Measurements from ENCODE around the gene RBFOX1. TPM values are rescaled to one million over a fixed set of nuclear protein-coding genes. Genes with fewer than 3 reads are reported as not detected.

RBFOX1 gene
- total RNA-seq, 1 donor from 2014 or later, result 0.69 TPM

GRCh38 chr16:7318686-7319085 is 14.0 kb upstream of the RBFOX1 start:
- H3K27me3 Mint-ChIP-seq (ENCODE audit: unreplicated experiment), result peaks cover 1% of the 10 kb centered on the region
- H3K9me3 Mint-ChIP-seq (ENCODE audit: unreplicated experiment), result peaks cover 16% of the 10 kb centered on the region
- no peak for DNase-seq (ENCODE audit: low spot score)
- no peak overlapping the region for H3K27ac Mint-ChIP-seq (ENCODE audit: unreplicated experiment)
- H3K4me1 Mint-ChIP-seq (ENCODE audit: unreplicated experiment), result no peaks in the 10 kb centered on the region
- H3K36me3 Mint-ChIP-seq (ENCODE audit: low read depth, unreplicated experiment), result peaks cover 3% of the 10 kb centered on the region
- TF ChIP-seq CTCF (IDR thresholded peaks at IDR 0.05; ENCODE audit: unreplicated experiment), result no peak
- no peak overlapping the region for H3K4me3 Mint-ChIP-seq (ENCODE audit: unreplicated experiment)

- Mint-ChIP-seq H3K36me3 (ENCODE audit: low read depth, unreplicated experiment) (peaks cover 4% of the 10 kb centered on the region), H3K27me3 (ENCODE audit: unreplicated experiment) (peaks cover 1% of the 10 kb centered on the region), H3K4me3 (ENCODE audit: unreplicated experiment) (no peak overlapping the region), H3K27ac (ENCODE audit: unreplicated experiment) (no peak overlapping the region), H3K9me3 (ENCODE audit: unreplicated experiment) (peaks cover 18% of the 10 kb centered on the region), H3K4me1 (ENCODE audit: unreplicated experiment) (no peaks in the 10 kb centered on the region)
- no peak for TF ChIP-seq CTCF (IDR thresholded peaks at IDR 0.05; ENCODE audit: unreplicated experiment)
- no peak for DNase-seq (ENCODE audit: low spot score)
Measured at GRCh38 chr16:7319514-7319913, 13.1 kb upstream of the RBFOX1 start.

GRCh38 chr16:7321661-7322060 is 11.0 kb upstream of the RBFOX1 start:
- Mint-ChIP-seq H3K4me3 (ENCODE audit: unreplicated experiment) (no peak overlapping the region), H3K27ac (ENCODE audit: unreplicated experiment) (no peak overlapping the region), H3K36me3 (ENCODE audit: low read depth, unreplicated experiment) (peaks cover 4% of the 10 kb centered on the region), H3K4me1 (ENCODE audit: unreplicated experiment) (no peaks in the 10 kb centered on the region), H3K9me3 (ENCODE audit: unreplicated experiment) (peaks cover 26% of the 10 kb centered on the region), H3K27me3 (ENCODE audit: unreplicated experiment) (peaks cover 5% of the 10 kb centered on the region)
- no peak for TF ChIP-seq CTCF (IDR thresholded peaks at IDR 0.05; ENCODE audit: unreplicated experiment)
- DNase-seq (ENCODE audit: low spot score), result no peak

- no peaks in the 10 kb centered on the region for H3K4me1 Mint-ChIP-seq (ENCODE audit: unreplicated experiment)
- no peak for TF ChIP-seq CTCF (IDR thresholded peaks at IDR 0.05; ENCODE audit: unreplicated experiment)
Measured at GRCh38 chr16:7324321-7324720, 8.3 kb upstream of the RBFOX1 start.

GRCh38 chr16:7325834-7326233 is 6.8 kb upstream of the RBFOX1 start:
- Mint-ChIP-seq H3K36me3 (ENCODE audit: low read depth, unreplicated experiment) (peaks cover 4% of the 10 kb centered on the region), H3K27me3 (ENCODE audit: unreplicated experiment) (peaks cover 5% of the 10 kb centered on the region), H3K4me3 (ENCODE audit: unreplicated experiment) (no peak overlapping the region), H3K27ac (ENCODE audit: unreplicated experiment) (no peak overlapping the region), H3K9me3 (ENCODE audit: unreplicated experiment) (peaks cover 21% of the 10 kb centered on the region), H3K4me1 (ENCODE audit: unreplicated experiment) (no peaks in the 10 kb centered on the region)
- no peak for TF ChIP-seq CTCF (IDR thresholded peaks at IDR 0.05; ENCODE audit: unreplicated experiment)
- no peak for DNase-seq (ENCODE audit: low spot score)

More at GRCh38 chr16:7324321-7324720, 8.3 kb upstream of the RBFOX1 start:
- Mint-ChIP-seq H3K27me3 (ENCODE audit: unreplicated experiment) (peaks cover 5% of the 10 kb centered on the region), H3K27ac (ENCODE audit: unreplicated experiment) (no peak overlapping the region), H3K9me3 (ENCODE audit: unreplicated experiment) (peaks cover 21% of the 10 kb centered on the region), H3K4me3 (ENCODE audit: unreplicated experiment) (no peak overlapping the region), H3K36me3 (ENCODE audit: low read depth, unreplicated experiment) (peaks cover 4% of the 10 kb centered on the region)
- DNase-seq (ENCODE audit: low spot score), result no peak

Data from endothelial cell (in vitro differentiated cells).